Mesendoderm (in vitro differentiated cells): ENCODE measurements around the gene RNF213.

Experiments
- DNase-seq: peaks from one replicate; pipeline ENCODE4 v3.0.0; 2013
- H2AK5ac ChIP-seq: 2 replicates; pipeline ENCODE4 v1.6.1; 2013; ENCODE audit warnings: low read length, inconsistent platforms
- H2BK120ac ChIP-seq: 2 replicates; pipeline ENCODE4 v1.6.1; 2013; ENCODE audit warnings: low read depth, mild to moderate bottlenecking, low read length, moderate library complexity, mixed read lengths
- H2BK15ac ChIP-seq: replicated peaks from 2 replicates; pipeline ENCODE4 v1.6.1; 2013; ENCODE audit warnings: low read depth, mild to moderate bottlenecking, moderate library complexity
- H2BK5ac ChIP-seq: 2 replicates; pipeline ENCODE4 v1.6.1; 2013; ENCODE audit warnings: low read length, inconsistent platforms
- H3K18ac ChIP-seq: 2 replicates; pipeline ENCODE4 v1.6.1; 2013; ENCODE audit warnings: mild to moderate bottlenecking, low read length, mixed read lengths
- H3K23ac ChIP-seq: one replicate; pipeline ENCODE4 v1.6.1; 2013; ENCODE audit warnings: low read length
- H3K27ac ChIP-seq: 2 replicates; pipeline ENCODE4 v1.5.1; 2013; ENCODE audit warnings: low read depth, mild to moderate bottlenecking, inconsistent platforms, low read length, moderate library complexity
- H3K27me3 ChIP-seq: 2 replicates; pipeline ENCODE4 v1.6.1; 2013; ENCODE audit warnings: low read length, control low read depth, mild to moderate bottlenecking, inconsistent platforms; ENCODE audit not compliant: insufficient read depth, poor library complexity
- H3K36me3 ChIP-seq: 2 replicates; pipeline ENCODE4 v1.6.1; 2013; ENCODE audit warnings: low read length, inconsistent platforms; ENCODE audit not compliant: control insufficient read depth, insufficient read depth
- H3K4ac ChIP-seq: one replicate; pipeline ENCODE4 v1.6.1; 2013; ENCODE audit warnings: low read depth, mild to moderate bottlenecking, low read length, moderate library complexity
- H3K4me1 ChIP-seq: 2 replicates; pipeline ENCODE4 v1.6.1; 2013; ENCODE audit warnings: low read depth, low read length, inconsistent platforms; ENCODE audit not compliant: control insufficient read depth
- H3K4me2 ChIP-seq: 2 replicates; pipeline ENCODE4 v1.6.1; 2013; ENCODE audit warnings: low read length
- H3K4me3 ChIP-seq: 2 replicates; pipeline ENCODE4 v1.5.1; 2013; ENCODE audit warnings: mild to moderate bottlenecking, low read length
- H3K56ac ChIP-seq: one replicate; pipeline ENCODE4 v1.6.1; 2013; ENCODE audit warnings: low read length
- H3K79me1 ChIP-seq: 2 replicates; pipeline ENCODE4 v1.6.1; 2013; ENCODE audit warnings: low read length, inconsistent platforms
- H3K79me2 ChIP-seq: 2 replicates; pipeline ENCODE4 v1.6.1; 2013; ENCODE audit warnings: mild to moderate bottlenecking, low read length; ENCODE audit not compliant: control insufficient read depth, insufficient read depth
- H3K9ac ChIP-seq: 2 replicates; pipeline ENCODE4 v1.6.1; 2013; ENCODE audit warnings: low read length, inconsistent platforms
- H4K5ac ChIP-seq: one replicate; pipeline ENCODE4 v1.6.1; 2013; ENCODE audit warnings: low read length
- H4K8ac ChIP-seq: one replicate; pipeline ENCODE4 v1.6.1; 2013; ENCODE audit warnings: low read depth, mild to moderate bottlenecking, control low read depth, low read length, moderate library complexity
- WGBS: extraction: QIAGEN DNeasy Blood & Tissue Kit; methylation state at CpG from one replicate; pipeline ENCODE4 v1.1.7; 2013; ENCODE audit warnings: low lambda C conversion rate, missing lambda C conversion rate; ENCODE audit not compliant: insufficient coverage; ENCODE audit errors: extremely low coverage; 5-methylcytosine and 5-hydroxymethylcytosine counted together

The RNF213 gene

DNA sequence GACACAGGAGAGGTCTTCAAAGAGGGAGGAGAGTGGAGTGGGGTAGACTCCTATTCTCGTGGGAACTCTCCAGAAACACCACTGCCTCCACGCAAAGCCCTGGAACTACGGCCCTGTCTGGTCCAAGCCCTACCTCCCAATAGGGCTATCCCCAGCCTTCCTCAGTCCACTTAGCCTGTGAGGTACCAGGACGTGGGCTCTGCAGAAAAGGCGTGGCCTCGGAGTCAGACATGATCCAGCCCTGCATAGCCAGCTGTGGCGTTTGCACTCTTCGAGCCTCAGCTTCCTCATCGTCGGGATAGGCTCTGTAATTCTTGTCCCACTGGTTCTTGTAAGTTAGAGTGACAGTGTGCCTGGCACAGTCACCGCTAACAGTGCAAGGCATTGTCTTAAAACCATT, 168.1 kb downstream of the RNF213 start:
- H4K5ac ChIP-seq = no peak overlapping the region
- no peak overlapping the region for H2BK120ac ChIP-seq
- H3K4me1 ChIP-seq = no peaks in the 10 kb centered on the region
- H3K79me2 ChIP-seq = no peaks in the 10 kb centered on the region
- no peak overlapping the region for H3K4me3 ChIP-seq
- H3K18ac ChIP-seq = no peak overlapping the region
- no peak overlapping the region for H3K4me2 ChIP-seq
- H4K8ac ChIP-seq = no peak overlapping the region
- WGBS = no CpG with 5 or more reads among the region's 11 CpGs
- no peak overlapping the region for H2AK5ac ChIP-seq
- no peak overlapping the region for H3K27ac ChIP-seq
- no peak for DNase-seq
- H3K56ac ChIP-seq = no peak overlapping the region
- H3K23ac ChIP-seq = no peak overlapping the region
- no peak overlapping the region for H2BK15ac ChIP-seq
- H3K79me1 ChIP-seq = no peaks in the 10 kb centered on the region
- no peak overlapping the region for H3K9ac ChIP-seq
- no peak overlapping the region for H2BK5ac ChIP-seq
- H3K27me3 ChIP-seq = no peaks in the 10 kb centered on the region
- no peaks in the 10 kb centered on the region for H3K36me3 ChIP-seq
- no peak overlapping the region for H3K4ac ChIP-seq

DNA sequence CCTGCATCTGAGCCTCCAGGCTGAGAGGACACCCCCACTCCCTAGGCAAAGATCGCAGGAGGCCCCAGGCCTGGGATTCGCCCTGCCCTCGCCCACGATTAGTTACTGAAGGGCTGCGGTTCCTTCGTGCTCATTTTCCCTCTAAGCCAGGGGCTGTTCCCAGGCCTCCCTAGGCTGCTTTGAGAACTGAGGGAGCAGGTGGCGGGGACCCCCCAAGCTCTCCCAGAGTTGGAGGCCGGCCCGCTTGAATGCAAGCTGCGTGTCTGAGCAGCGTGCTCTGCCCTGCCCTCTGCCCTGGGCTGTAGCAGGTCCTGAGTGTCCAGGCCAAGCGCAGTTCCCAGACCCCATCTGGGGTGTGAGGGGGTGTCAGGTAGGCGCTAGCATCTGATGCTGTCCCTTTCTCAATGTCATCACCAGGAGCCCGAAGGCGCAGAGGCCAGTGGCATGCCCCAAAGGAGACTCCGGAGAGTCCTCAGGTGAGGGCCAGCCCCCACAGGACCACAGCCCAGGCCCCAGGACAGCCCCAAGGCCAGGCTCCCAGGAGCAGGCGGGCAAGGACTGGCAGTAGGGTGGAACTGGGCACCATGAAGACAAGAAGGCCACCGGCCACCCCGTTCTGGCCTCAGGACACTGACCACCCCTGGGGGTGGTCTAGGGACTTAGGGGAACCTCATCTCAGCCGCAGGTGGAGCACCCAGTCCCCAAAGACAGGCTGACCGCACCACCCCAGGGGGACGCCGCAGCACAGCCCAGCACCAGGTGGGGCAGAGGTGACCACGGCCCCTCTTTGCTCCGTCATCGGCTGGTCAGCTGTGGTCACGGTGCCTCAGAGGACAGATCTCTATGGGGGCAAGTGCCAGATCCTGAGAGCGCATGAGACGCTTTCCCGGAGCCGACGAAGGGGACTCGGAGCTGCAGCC, 169.0 kb downstream of the RNF213 start:
- no peak overlapping the region for H3K56ac ChIP-seq
- no peak overlapping the region for H4K8ac ChIP-seq
- no peaks in the 10 kb centered on the region for H3K79me1 ChIP-seq
- H3K18ac ChIP-seq = no peak overlapping the region
- no CpG with 5 or more reads among the region's 33 CpGs for WGBS
- no peak overlapping the region for H2BK5ac ChIP-seq
- H3K79me2 ChIP-seq = no peaks in the 10 kb centered on the region
- no peak overlapping the region for H3K4ac ChIP-seq
- no peak for DNase-seq
- no peak overlapping the region for H3K27ac ChIP-seq
- H2AK5ac ChIP-seq = no peak overlapping the region
- no peak overlapping the region for H3K9ac ChIP-seq
- H3K23ac ChIP-seq = no peak overlapping the region
- H3K36me3 ChIP-seq = no peaks in the 10 kb centered on the region
- no peak overlapping the region for H2BK120ac ChIP-seq
- H3K4me2 ChIP-seq = no peak overlapping the region
- no peak overlapping the region for H3K4me3 ChIP-seq
- H4K5ac ChIP-seq = no peak overlapping the region
- H2BK15ac ChIP-seq = no peak overlapping the region
- H3K27me3 ChIP-seq = no peaks in the 10 kb centered on the region
- no peaks in the 10 kb centered on the region for H3K4me1 ChIP-seq

DNA sequence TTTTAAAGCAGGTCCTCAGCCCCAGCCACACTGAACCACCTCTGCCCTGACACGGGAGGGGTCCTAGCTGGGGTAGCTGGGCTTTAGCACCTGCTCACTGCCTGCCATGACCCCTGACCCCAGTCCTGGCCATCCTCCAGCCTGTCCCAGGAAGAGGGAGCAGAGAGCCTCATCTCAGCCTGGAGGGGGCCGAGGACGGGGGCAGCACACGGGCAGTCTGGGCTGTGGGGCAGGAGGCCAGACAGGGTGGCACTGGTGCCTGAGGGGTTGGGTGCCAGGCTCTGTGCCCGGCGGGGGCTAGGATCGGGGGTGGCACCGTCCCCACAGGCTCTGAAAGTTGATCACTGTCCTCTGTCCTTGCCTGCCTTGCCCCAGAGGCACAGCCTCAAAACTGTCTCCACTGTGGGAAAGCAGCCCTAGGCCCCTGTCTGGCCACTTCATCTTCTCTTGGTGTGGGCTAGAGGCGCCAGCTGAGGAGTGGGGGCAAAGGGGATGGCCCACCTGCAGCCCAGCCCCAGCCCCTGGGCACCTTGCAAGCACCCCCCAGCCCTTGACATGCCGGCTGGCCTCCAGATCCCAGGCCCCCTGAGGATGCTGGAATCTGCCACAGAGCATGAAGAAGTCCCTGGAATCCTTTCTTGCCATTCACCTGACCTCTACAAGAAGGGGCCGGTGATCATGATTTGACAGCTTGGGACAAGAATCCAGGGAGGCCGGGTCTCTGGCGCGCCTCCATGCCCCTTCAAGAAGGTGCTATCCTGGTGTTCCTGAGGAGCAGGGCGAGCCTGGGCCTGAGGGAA, 170.0 kb downstream of the RNF213 start:
- WGBS = no CpG with 5 or more reads among the region's 15 CpGs
- no peak overlapping the region for H4K8ac ChIP-seq
- no peak overlapping the region for H3K56ac ChIP-seq
- H3K4ac ChIP-seq = no peak overlapping the region
- no peak overlapping the region for H2AK5ac ChIP-seq
- H3K27me3 ChIP-seq = no peaks in the 10 kb centered on the region
- no peak overlapping the region for H3K9ac ChIP-seq
- H4K5ac ChIP-seq = no peak overlapping the region
- no peak overlapping the region for H3K4me3 ChIP-seq
- DNase-seq = no peak
- H3K18ac ChIP-seq = no peak overlapping the region
- no peaks in the 10 kb centered on the region for H3K79me2 ChIP-seq
- no peak overlapping the region for H3K4me2 ChIP-seq
- H2BK15ac ChIP-seq = no peak overlapping the region
- H2BK5ac ChIP-seq = no peak overlapping the region
- H3K4me1 ChIP-seq = no peaks in the 10 kb centered on the region
- no peak overlapping the region for H3K23ac ChIP-seq
- H3K27ac ChIP-seq = no peak overlapping the region
- H3K36me3 ChIP-seq = no peaks in the 10 kb centered on the region
- no peak overlapping the region for H2BK120ac ChIP-seq
- H3K79me1 ChIP-seq = no peaks in the 10 kb centered on the region

DNA sequence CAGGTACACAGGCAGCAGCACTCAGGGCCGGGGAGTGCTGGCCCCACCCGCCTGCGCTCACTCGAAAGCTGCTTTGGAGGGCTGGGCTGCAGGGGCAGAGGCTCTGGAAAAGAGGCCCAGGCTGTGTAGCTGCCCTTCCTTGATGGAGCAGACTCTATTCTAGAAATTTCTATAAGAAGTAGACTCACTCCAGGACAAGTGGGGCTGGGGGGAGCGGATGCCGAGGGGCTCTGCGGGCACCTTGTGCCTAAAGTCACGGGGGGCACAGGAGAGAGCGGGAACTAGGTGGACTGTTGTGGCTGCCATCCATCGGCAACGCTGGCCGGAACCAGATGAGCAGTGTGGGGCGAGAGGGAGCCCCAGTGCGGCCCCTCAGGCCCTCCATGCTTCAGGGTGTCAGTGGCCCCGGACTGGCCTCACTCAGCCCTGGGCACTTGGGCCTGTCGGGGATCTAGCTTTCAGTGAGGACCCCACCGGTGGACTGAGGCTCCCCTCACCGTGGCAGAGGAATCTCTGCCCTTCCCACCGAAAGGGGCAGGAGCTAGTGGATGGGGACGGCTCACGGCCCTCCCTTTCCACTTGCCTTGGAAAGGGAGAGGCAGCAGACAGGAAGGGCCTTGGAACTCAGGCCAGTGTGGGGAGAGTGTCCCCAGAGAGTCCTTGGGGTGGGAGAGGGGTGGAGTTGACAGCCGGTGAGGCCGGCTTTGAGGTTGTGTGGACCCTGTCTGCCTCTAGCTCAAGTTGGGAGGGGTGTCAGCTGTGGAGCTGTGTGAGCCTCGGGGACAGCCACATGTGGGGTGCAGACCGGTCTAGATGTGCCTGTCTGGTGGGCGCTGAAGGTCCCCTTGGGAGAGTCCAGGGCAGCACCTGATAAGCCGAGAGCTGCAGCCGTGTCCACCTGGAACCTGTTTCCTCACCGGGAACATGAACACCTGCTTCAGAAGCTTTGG, 170.9 kb downstream of the RNF213 start:
- WGBS = no CpG with 5 or more reads among the region's 29 CpGs

GRCh38 chr17:80432350-80432955, 171.8 kb downstream of the RNF213 start:
- H3K27ac ChIP-seq = no peak overlapping the region
- no peak for DNase-seq
- no peaks in the 10 kb centered on the region for H3K4me1 ChIP-seq
- H3K9ac ChIP-seq = no peak overlapping the region
- H3K4ac ChIP-seq = no peak overlapping the region
- H2BK5ac ChIP-seq = no peak overlapping the region
- H3K27me3 ChIP-seq = no peaks in the 10 kb centered on the region
- no peak overlapping the region for H3K4me2 ChIP-seq
- H3K56ac ChIP-seq = no peak overlapping the region
- H3K4me3 ChIP-seq = no peak overlapping the region
- H3K23ac ChIP-seq = no peak overlapping the region
- H3K79me2 ChIP-seq = no peaks in the 10 kb centered on the region
- no CpG with 5 or more reads among the region's 15 CpGs for WGBS
- no peak overlapping the region for H2BK120ac ChIP-seq
- H4K8ac ChIP-seq = no peak overlapping the region
- H4K5ac ChIP-seq = no peak overlapping the region
- H2BK15ac ChIP-seq = no peak overlapping the region
- H2AK5ac ChIP-seq = no peak overlapping the region
- no peak overlapping the region for H3K18ac ChIP-seq
- no peaks in the 10 kb centered on the region for H3K36me3 ChIP-seq
- no peaks in the 10 kb centered on the region for H3K79me1 ChIP-seq

More for the DNA sequence above, 170.9 kb downstream of the RNF213 start:
- no peaks in the 10 kb centered on the region for H3K79me2 ChIP-seq
- no peak overlapping the region for H4K8ac ChIP-seq
- no peak overlapping the region for H2AK5ac ChIP-seq
- no peaks in the 10 kb centered on the region for H3K27me3 ChIP-seq
- H3K4ac ChIP-seq = no peak overlapping the region
- no peak overlapping the region for H2BK15ac ChIP-seq
- no peak overlapping the region for H3K27ac ChIP-seq
- H3K4me1 ChIP-seq = no peaks in the 10 kb centered on the region
- no peak for DNase-seq
- H2BK5ac ChIP-seq = no peak overlapping the region
- no peak overlapping the region for H2BK120ac ChIP-seq
- H3K4me2 ChIP-seq = no peak overlapping the region
- no peak overlapping the region for H3K9ac ChIP-seq
- H3K36me3 ChIP-seq = no peaks in the 10 kb centered on the region
- H3K79me1 ChIP-seq = no peaks in the 10 kb centered on the region
- H3K23ac ChIP-seq = no peak overlapping the region
- no peak overlapping the region for H3K56ac ChIP-seq
- H4K5ac ChIP-seq = no peak overlapping the region
- no peak overlapping the region for H3K18ac ChIP-seq
- H3K4me3 ChIP-seq = no peak overlapping the region
